Pancreas (tissue), 10 donors: ENCODE measurements around the gene NTSR1. TPM values are rescaled to one million over a fixed set of nuclear protein-coding genes. Genes with fewer than 3 reads are reported as not detected.
A peak's percentile ranks its signal among the peaks of the same experiment; 100 is the strongest.

Experiments
- ATAC-seq, 4 donors: fragments of 200-7000 bp; cut with Tn5 transposase; one replicate each; pipeline versions ENCODE4 v1.8.0 to v1.9.1; 2020; ENCODE audit warnings: mild to moderate bottlenecking in 4 of 4, moderate library complexity in 4 of 4
- DNase-seq, 6 donors: peaks; one replicate each; pipeline ENCODE4 v3.0.0-alpha.2; 2020
- FAIRE-seq: peaks from 2 replicates; lab custom pipeline; 2012; peaks lifted over from hg19 to GRCh38; lab: Jason Lieb, UNC
- H3K27ac ChIP-seq, 4 donors: fragments of 200-600 bp; sonication (generic); 1 replicate in 3 of 4; 2 replicates in 1 of 4; pipeline versions ENCODE4 v1.5.0 to v1.8.0; 2020
- H3K27me3 ChIP-seq, 4 donors: fragments of 200-600 bp; one replicate each; pipeline ENCODE4 v1.8.0; 2021
- H3K36me3 ChIP-seq, 3 donors: fragments of 200-600 bp; sonication (generic) in 1 of 3; one replicate each; pipeline versions ENCODE4 v1.5.0 to v1.8.0; 2020 to 2021
- H3K4me1 ChIP-seq, 3 donors: fragments of 200-600 bp; one replicate each; pipeline ENCODE4 v1.8.0; 2021
- H3K4me3 ChIP-seq, 4 donors: fragments of 200-600 bp; sonication (generic) in 2 of 4; one replicate each; pipeline versions ENCODE4 v1.5.0 to v1.8.0; 2020 to 2021
- H3K9me3 ChIP-seq, 4 donors: fragments of 200-600 bp; one replicate each; pipeline ENCODE4 v1.8.0; 2021
- WGBS, 2 donors: extraction: QIAGEN DNeasy Blood & Tissue Kit; methylation state at CpG; one replicate each; pipeline ENCODE4 v1.1.7; 2013; 5-methylcytosine and 5-hydroxymethylcytosine counted together
- intact Hi-C, 3 donors: fragments of 100-400 bp; cut with DNase I; formaldehyde crosslinking; loops; one replicate each; pipeline versions ENCODE4 v1.11.1 to v1.14.2; 2022
- polyA plus RNA-seq, 2 donors: library from polyadenylated mRNA; stranded (reverse); fragments of 200-250 nt; gene quantifications; one replicate each; pipeline ENCODE4 v1.2.3, GENCODE V29; 2013
- total RNA-seq, 6 donors: library from RNA; stranded (reverse); fragmentation: NEBNext Ultra II Directional in 4 of 6; extraction: Animal tissue kit (Norgen Biotek cat#: 25700) in 4 of 6; gene quantifications; one replicate each; pipeline versions ENCODE4 v1.2.1 to v1.2.4, GENCODE V29; 2021 to 2023
- TF ChIP-seq, protein P1 (sequence below), 4 donors: fragments of 200-600 bp; sonication (generic) in 3 of 4; IDR thresholded peaks; one replicate each; pipeline versions ENCODE4 v1.5.0 to v1.8.0; 2021; ENCODE audit warnings: antibody characterized with exemption in 4 of 4
- donor health status: healthy with polysubstance abuse.
- donor health status: DM: no; HTN: no; CAD: no; lungs with moderate emphysema.
- donor health status: DM: no; HTN: no; CAD: no.
- donor health status: control.
- donor health status: control.
- donor health status: Bipolar disorder and iron deficiency.
- donor health status: DM: yes; HTN: yes; CAD: no.
- donor health status: DM: no; HTN: no; CAD: no.
- donor health status: DM: no; HTN: no; CAD: no.
- donor health status: DM: yes; HTN: yes; CAD: no.

The NTSR1 gene
- total and polyA plus RNA-seq, 8 donors, result 0.02 to 0.15 (median 0.09) TPM; not detected in 2

DNA sequence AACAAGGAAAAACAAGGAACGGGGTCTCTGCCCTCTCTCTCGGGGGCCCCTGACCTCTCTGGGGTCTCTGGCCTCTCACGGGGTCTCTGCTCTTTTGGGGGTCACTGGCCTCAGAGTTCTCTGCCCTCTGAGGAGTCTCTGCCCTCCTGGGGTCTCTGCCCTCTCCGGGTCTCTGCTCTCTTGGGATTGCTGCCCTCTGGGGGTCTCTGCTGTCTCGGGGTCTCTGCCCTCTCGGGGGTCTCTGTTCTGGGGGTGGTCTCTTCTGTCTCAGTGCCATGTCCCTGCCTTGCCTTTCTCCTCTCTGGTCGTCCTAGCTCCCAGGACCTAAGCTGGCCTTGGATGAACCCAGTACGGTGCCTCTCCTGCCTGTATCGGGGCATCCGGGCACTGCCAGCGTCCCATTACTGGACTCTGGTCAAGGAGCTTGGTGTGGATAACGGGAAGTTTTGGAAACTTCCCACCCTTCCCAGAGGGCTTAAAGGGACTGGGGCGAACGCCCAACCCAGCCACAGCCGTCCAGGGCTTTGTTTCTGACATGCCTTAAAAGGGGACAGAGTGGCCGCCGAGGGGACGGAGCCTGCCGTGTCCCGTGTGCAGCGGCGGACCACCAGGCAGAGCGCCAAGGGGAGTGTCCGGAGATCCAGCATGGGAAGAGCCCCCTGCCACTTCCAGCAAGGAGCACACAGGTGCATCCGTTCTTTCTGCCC is 62.9 kb downstream of the NTSR1 start:
- no peaks in the 10 kb centered on the region for H3K4me1 ChIP-seq
- WGBS, 2 donors, result 42 to 53% methylated on average over 25 of the region's 25 CpGs
- no peaks in the 10 kb centered on the region for H3K9me3 ChIP-seq
- no peaks in the 10 kb centered on the region for H3K36me3 ChIP-seq
- FAIRE-seq (no peak), ATAC-seq (no peak), DNase-seq (peak in 2 of 6 donors; percentile 37 to 47)
- intact Hi-C loops, result no loop called here
- H3K27me3 ChIP-seq, result no peaks in the 10 kb centered on the region
- TF ChIP-seq, protein P1, sequence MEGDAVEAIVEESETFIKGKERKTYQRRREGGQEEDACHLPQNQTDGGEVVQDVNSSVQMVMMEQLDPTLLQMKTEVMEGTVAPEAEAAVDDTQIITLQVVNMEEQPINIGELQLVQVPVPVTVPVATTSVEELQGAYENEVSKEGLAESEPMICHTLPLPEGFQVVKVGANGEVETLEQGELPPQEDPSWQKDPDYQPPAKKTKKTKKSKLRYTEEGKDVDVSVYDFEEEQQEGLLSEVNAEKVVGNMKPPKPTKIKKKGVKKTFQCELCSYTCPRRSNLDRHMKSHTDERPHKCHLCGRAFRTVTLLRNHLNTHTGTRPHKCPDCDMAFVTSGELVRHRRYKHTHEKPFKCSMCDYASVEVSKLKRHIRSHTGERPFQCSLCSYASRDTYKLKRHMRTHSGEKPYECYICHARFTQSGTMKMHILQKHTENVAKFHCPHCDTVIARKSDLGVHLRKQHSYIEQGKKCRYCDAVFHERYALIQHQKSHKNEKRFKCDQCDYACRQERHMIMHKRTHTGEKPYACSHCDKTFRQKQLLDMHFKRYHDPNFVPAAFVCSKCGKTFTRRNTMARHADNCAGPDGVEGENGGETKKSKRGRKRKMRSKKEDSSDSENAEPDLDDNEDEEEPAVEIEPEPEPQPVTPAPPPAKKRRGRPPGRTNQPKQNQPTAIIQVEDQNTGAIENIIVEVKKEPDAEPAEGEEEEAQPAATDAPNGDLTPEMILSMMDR (IDR thresholded peaks at IDR 0.05), result no peak
- peak overlapping the region; percentile 55 to 81 (median 62) for H3K27ac ChIP-seq
- no peak overlapping the region for H3K4me3 ChIP-seq

DNA sequence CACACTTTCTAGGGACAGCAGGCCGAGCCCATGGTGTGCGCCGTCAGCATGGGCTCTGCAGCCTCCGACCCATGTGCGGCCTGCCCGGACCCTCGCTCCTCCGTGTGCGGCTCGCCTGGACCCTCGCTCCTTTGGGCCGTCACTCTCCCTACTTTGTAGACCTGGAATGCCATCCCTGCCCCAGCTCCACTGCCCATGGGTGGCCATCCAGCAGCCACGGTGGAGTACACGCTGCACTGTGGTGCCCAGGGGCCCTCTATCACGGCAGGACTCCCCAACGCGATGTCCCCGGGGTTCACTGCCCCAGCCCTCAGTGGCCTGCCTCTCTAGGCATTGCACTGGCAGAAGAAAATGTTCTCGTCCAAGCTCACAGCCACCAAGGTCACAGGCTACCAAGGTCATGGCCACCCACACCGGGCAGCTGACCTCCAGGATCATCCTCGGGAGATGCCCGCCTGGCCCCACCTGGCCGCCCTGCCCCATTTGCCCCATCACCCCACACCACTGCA is 63.5 kb downstream of the NTSR1 start:
- no peak for ATAC-seq
- TF ChIP-seq, protein P1 (IDR thresholded peaks at IDR 0.05), result no peak
- H3K36me3 ChIP-seq, result no peaks in the 10 kb centered on the region
- no peaks in the 10 kb centered on the region for H3K4me1 ChIP-seq
- no peak for FAIRE-seq
- peak in 2 of 6 donors; percentile 21 to 55 for DNase-seq
- no peak overlapping the region for H3K4me3 ChIP-seq
- intact Hi-C loops, result no loop called here
- WGBS, 2 donors, result 51 to 61% methylated on average over 23 of the region's 23 CpGs
- peak overlapping the region; percentile 55 to 81 (median 62) for H3K27ac ChIP-seq
- H3K27me3 ChIP-seq, result no peaks in the 10 kb centered on the region
- no peaks in the 10 kb centered on the region for H3K9me3 ChIP-seq

DNA sequence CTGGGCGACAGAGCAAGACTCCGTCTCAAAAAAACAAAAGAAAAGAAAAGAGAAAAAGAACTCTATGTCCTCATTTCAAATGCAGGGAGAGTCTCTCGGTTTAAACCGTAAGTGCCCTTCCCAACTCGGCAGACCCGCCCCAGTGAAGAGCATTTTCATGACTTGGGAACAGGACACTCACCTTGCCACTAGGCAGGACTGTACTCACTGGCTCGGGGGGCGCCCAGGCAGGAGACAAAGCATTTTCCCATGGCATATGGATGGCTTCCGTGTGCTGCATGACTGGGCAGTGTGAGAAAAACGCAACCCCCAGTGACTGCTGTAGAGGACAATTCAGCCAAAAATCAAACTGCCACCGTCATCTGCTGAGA is 64.0 kb downstream of the NTSR1 start:
- TF ChIP-seq, protein P1 (IDR thresholded peaks at IDR 0.05), result no peak
- H3K9me3 ChIP-seq, result no peaks in the 10 kb centered on the region
- H3K27ac ChIP-seq, result peak overlapping the region; percentile 55 to 81 (median 62)
- no peaks in the 10 kb centered on the region for H3K4me1 ChIP-seq
- intact Hi-C loops, result no loop called here
- H3K4me3 ChIP-seq, result no peak overlapping the region
- ATAC-seq, result no peak
- FAIRE-seq, result no peak
- no peaks in the 10 kb centered on the region for H3K36me3 ChIP-seq
- WGBS, 2 donors, result 20 to 34% methylated on average over 11 of the region's 11 CpGs
- no peaks in the 10 kb centered on the region for H3K27me3 ChIP-seq
- peak in 1 of 6 donors; percentile 29 for DNase-seq

DNA sequence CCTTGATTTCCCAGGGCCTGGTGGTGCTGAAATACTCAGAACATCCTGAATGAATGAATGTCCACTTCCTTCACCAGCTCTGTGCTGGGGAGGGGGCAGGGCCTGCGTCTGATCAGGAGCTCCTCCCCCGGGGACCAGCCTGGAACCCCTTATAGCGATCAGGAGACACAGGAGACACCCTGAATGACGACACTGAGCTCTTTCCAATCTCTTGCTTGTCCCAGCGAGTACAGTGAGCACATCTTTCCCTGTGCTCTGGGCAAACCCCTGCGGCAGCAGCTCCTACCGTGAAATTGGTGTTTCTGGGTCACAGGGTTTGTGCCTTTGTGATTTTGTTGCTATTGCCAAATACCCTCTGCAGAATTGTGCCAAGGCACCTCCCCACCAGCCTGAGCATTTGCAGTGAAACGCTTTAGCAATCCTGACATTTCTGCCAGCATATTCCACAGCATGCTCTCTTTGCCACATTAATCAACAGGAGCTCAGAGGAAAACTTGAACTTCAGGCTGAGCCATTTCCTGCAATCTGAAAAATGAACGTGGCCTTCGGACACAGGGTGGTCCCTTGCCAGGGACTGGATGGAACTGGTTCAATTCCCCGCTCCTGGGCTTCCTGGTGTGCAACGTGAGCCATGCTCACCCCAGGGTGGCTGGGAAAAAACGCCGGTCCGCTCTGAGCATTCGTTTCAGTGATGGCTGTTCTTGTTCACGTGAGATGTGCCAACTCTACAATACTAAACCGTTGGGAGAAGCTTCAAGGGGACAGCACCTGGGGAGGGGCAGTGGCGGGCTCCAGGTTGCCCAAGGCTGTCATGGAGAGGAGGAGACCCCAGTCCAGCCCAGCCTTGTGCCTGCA is 64.6 kb downstream of the NTSR1 start:
- Histone ChIP-seq H3K27me3 (no peaks in the 10 kb centered on the region), H3K36me3 (no peaks in the 10 kb centered on the region), H3K4me3 (no peak overlapping the region), H3K4me1 (no peaks in the 10 kb centered on the region), H3K27ac (peak overlapping the region; percentile 55 to 81 (median 62)), H3K9me3 (no peaks in the 10 kb centered on the region)
- 9 to 16% methylated on average over 19 of the region's 19 CpGs for WGBS, 2 donors
- TF ChIP-seq, protein P1 (IDR thresholded peaks at IDR 0.05), result no peak
- FAIRE-seq, result no peak
- peak; percentile 49 to 64 (median 56) for ATAC-seq
- DNase-seq, result peak in 4 of 6 donors; percentile 33 to 61 (median 50)
- intact Hi-C loops, result no loop called here
